ENCODE measurements around the gene MFAP4. TPM values are rescaled to one million over a fixed set of nuclear protein-coding genes. Genes with fewer than 3 reads are reported as not detected.
"Not testable (repeated sequence)": the region's sequence is repeated elsewhere in the genome, so short reads cannot be mapped to it uniquely, and the experiment has no call there.

Gene MFAP4
- total RNA-seq, 5 donors from 2014 or later (not counting 1 experiment from before 2014, with no cell fraction given): 0.18 to 0.63 (median 0.46) TPM; not detected in 2

GRCh38 chr17:19354748-19355147 lies 32.2 kb downstream of the MFAP4 start:
- no peaks in the 10 kb centered on the region for H3K4me1 ChIP-seq (ENCODE audit: control insufficient read depth in 1 of 2, extremely low read depth in 1 of 2, insufficient read depth in 2 of 2, low read length in 2 of 2)
- Mint-ChIP-seq H3K36me3 (no peaks in the 10 kb centered on the region), H3K27ac (no peak overlapping the region), H3K27me3 (peaks cover 10 to 21% of the 10 kb centered on the region in 2 donors), H3K4me3 (no peak overlapping the region), H3K4me1 (no peaks in the 10 kb centered on the region), H3K9me3 (no peaks in the 10 kb centered on the region)
- no peaks in the 10 kb centered on the region for H3K36me3 ChIP-seq (ENCODE audit: control insufficient read depth in 2 of 2, extremely low read depth in 1 of 2, insufficient read depth in 1 of 2, low read length in 1 of 2)
- H3K9me3 ChIP-seq: no peaks in the 10 kb centered on the region
- ATAC-seq (replicated peaks in 1 of 4): no peak
- peaks cover 0 to 17% of the 10 kb centered on the region in 2 experiments for H3K27me3 ChIP-seq (replicated peaks in 1 of 2; ENCODE audit: control insufficient read depth in 2 of 2, extremely low read depth in 1 of 2, insufficient read depth in 2 of 2, low read length in 1 of 2)
- no peak for DNase-seq
- CTCF ChIA-PET: interaction anchor here in 1 of 2 donors (1.5 kb wide), 1 partner anchor 23 kb away, joined by 3 read pairs; the partner anchor contains the start of gene MAPK7
- POLR2A ChIA-PET: interaction anchor here in 1 of 2 donors (0.6 kb wide), 2 partner anchors 76 to 147 kb away, joined by 3 to 7 read pairs; no protein-coding TSS in a partner anchor
- H3K27ac ChIP-seq (ENCODE audit: low read length): no peak overlapping the region
- no peak overlapping the region for H3K4me3 ChIP-seq (ENCODE audit: control insufficient read depth in 1 of 2, extremely low read depth in 1 of 2, low read length in 1 of 2)
- no CpG with 5 or more reads among the region's 6 CpGs for WGBS (ENCODE audit: insufficient coverage)

- H3K27ac Mint-ChIP-seq; H3K9me3 Mint-ChIP-seq; ATAC-seq (replicated peaks in 1 of 4); DNase-seq; H3K36me3 Mint-ChIP-seq; H3K27me3 Mint-ChIP-seq; H3K4me3 ChIP-seq (ENCODE audit: control insufficient read depth in 1 of 2, extremely low read depth in 1 of 2, low read length in 1 of 2); H3K4me1 Mint-ChIP-seq; H3K27me3 ChIP-seq (replicated peaks in 1 of 2; ENCODE audit: control insufficient read depth in 2 of 2, extremely low read depth in 1 of 2, insufficient read depth in 2 of 2, low read length in 1 of 2); H3K27ac ChIP-seq (ENCODE audit: low read length); H3K4me1 ChIP-seq (ENCODE audit: control insufficient read depth in 1 of 2, extremely low read depth in 1 of 2, insufficient read depth in 2 of 2, low read length in 2 of 2); H3K36me3 ChIP-seq (ENCODE audit: control insufficient read depth in 2 of 2, extremely low read depth in 1 of 2, insufficient read depth in 1 of 2, low read length in 1 of 2); H3K9me3 ChIP-seq; H3K4me3 Mint-ChIP-seq; POLR2A ChIA-PET: not testable (repeated sequence)
- CTCF ChIA-PET: interaction anchor here in 1 of 2 donors (0.8 to 1.5 kb wide), 2 partner anchors 10 to 24 kb away, joined by 3 read pairs; partner anchors contain the start of gene MAPK7
- 78% methylated on average over 4 of the region's 11 CpGs for WGBS (ENCODE audit: insufficient coverage)
These were observed 33.6 kb downstream of the MFAP4 start for GRCh38 chr17:19353401-19353800.

- Mint-ChIP-seq H3K9me3 (no peaks in the 10 kb centered on the region), H3K36me3 (no peaks in the 10 kb centered on the region), H3K4me1 (no peaks in the 10 kb centered on the region), H3K4me3 (no peak overlapping the region), H3K27me3 (no peaks in the 10 kb centered on the region), H3K27ac (no peak overlapping the region)
- POLR2A ChIA-PET: no interaction called here
- Histone ChIP-seq H3K27ac (ENCODE audit: low read length) (no peak overlapping the region), H3K9me3 (no peaks in the 10 kb centered on the region), H3K4me1 (ENCODE audit: control insufficient read depth in 1 of 2, extremely low read depth in 1 of 2, insufficient read depth in 2 of 2, low read length in 2 of 2) (no peaks in the 10 kb centered on the region), H3K27me3 (replicated peaks in 1 of 2; ENCODE audit: control insufficient read depth in 2 of 2, extremely low read depth in 1 of 2, insufficient read depth in 2 of 2, low read length in 1 of 2) (peaks cover 0 to 10% of the 10 kb centered on the region in 2 experiments), H3K36me3 (ENCODE audit: control insufficient read depth in 2 of 2, extremely low read depth in 1 of 2, insufficient read depth in 1 of 2, low read length in 1 of 2) (no peaks in the 10 kb centered on the region), H3K4me3 (ENCODE audit: control insufficient read depth in 1 of 2, extremely low read depth in 1 of 2, low read length in 1 of 2) (no peak overlapping the region)
- peak in 1 of 35 experiments; percentile 2 for DNase-seq
- no peak for ATAC-seq (replicated peaks in 1 of 4)
- WGBS (ENCODE audit: insufficient coverage): 97% methylated on average over 6 of the region's 9 CpGs
- CTCF ChIA-PET: no interaction called here
These were observed 38.2 kb downstream of the MFAP4 start for GRCh38 chr17:19348806-19349205.

- Mint-ChIP-seq H3K27ac (no peak overlapping the region), H3K27me3 (no peaks in the 10 kb centered on the region), H3K9me3 (no peaks in the 10 kb centered on the region), H3K4me1 (no peaks in the 10 kb centered on the region), H3K36me3 (no peaks in the 10 kb centered on the region), H3K4me3 (no peak overlapping the region)
- ChIA-PET POLR2A (no interaction called here), CTCF (no interaction called here)
- ATAC-seq (replicated peaks in 1 of 4) (no peak), DNase-seq (peak in 1 of 35 experiments; percentile 3)
- Histone ChIP-seq H3K4me1 (ENCODE audit: control insufficient read depth in 1 of 2, extremely low read depth in 1 of 2, insufficient read depth in 2 of 2, low read length in 2 of 2) (no peaks in the 10 kb centered on the region), H3K27me3 (replicated peaks in 1 of 2; ENCODE audit: control insufficient read depth in 2 of 2, extremely low read depth in 1 of 2, insufficient read depth in 2 of 2, low read length in 1 of 2) (peaks cover 0 to 10% of the 10 kb centered on the region in 2 experiments), H3K4me3 (ENCODE audit: control insufficient read depth in 1 of 2, extremely low read depth in 1 of 2, low read length in 1 of 2) (no peak overlapping the region), H3K27ac (ENCODE audit: low read length) (no peak overlapping the region), H3K36me3 (ENCODE audit: control insufficient read depth in 2 of 2, extremely low read depth in 1 of 2, insufficient read depth in 1 of 2, low read length in 1 of 2) (no peaks in the 10 kb centered on the region), H3K9me3 (no peaks in the 10 kb centered on the region)
- WGBS (ENCODE audit: insufficient coverage): 88% methylated on average over 4 of the region's 9 CpGs
These were observed 38.8 kb downstream of the MFAP4 start for GRCh38 chr17:19348081-19348650.

- H3K9me3 ChIP-seq: no peaks in the 10 kb centered on the region
- DNase-seq (peak in 1 of 35 experiments; percentile 17), ATAC-seq (replicated peaks in 1 of 4) (no peak)
- ChIA-PET POLR2A (no interaction called here), CTCF (no interaction called here)
- no peaks in the 10 kb centered on the region for H3K36me3 ChIP-seq (ENCODE audit: control insufficient read depth in 2 of 2, extremely low read depth in 1 of 2, insufficient read depth in 1 of 2, low read length in 1 of 2)
- H3K27ac ChIP-seq (ENCODE audit: low read length): no peak overlapping the region
- no peak overlapping the region for H3K27ac Mint-ChIP-seq
- H3K4me1 ChIP-seq (ENCODE audit: control insufficient read depth in 1 of 2, extremely low read depth in 1 of 2, insufficient read depth in 2 of 2, low read length in 2 of 2): no peaks in the 10 kb centered on the region
- no peaks in the 10 kb centered on the region for H3K36me3 Mint-ChIP-seq
- no peaks in the 10 kb centered on the region for H3K9me3 Mint-ChIP-seq
- H3K27me3 Mint-ChIP-seq: no peaks in the 10 kb centered on the region
- H3K27me3 ChIP-seq (replicated peaks in 1 of 2; ENCODE audit: control insufficient read depth in 2 of 2, extremely low read depth in 1 of 2, insufficient read depth in 2 of 2, low read length in 1 of 2): peaks cover 0 to 10% of the 10 kb centered on the region in 2 experiments
- WGBS (ENCODE audit: insufficient coverage): 77% methylated on average over 13 of the region's 13 CpGs
- no peak overlapping the region for H3K4me3 ChIP-seq (ENCODE audit: control insufficient read depth in 1 of 2, extremely low read depth in 1 of 2, low read length in 1 of 2)
- H3K4me3 Mint-ChIP-seq: no peak overlapping the region
- no peaks in the 10 kb centered on the region for H3K4me1 Mint-ChIP-seq
These were observed 39.5 kb downstream of the MFAP4 start for GRCh38 chr17:19347323-19348080.

- POLR2A ChIA-PET: no interaction called here
- peaks cover 6 to 7% of the 10 kb centered on the region in 2 donors for H3K27me3 Mint-ChIP-seq
These were observed 40.4 kb downstream of the MFAP4 start for GRCh38 chr17:19346351-19347255.

More at GRCh38 chr17:19346351-19347255, 40.4 kb downstream of the MFAP4 start:
- 81% methylated on average over 17 of the region's 19 CpGs for WGBS (ENCODE audit: insufficient coverage)
- H3K9me3 Mint-ChIP-seq: no peaks in the 10 kb centered on the region
- ATAC-seq (replicated peaks in 1 of 4) (no peak), DNase-seq (peak in 1 of 35 experiments; percentile 5)
- no peak overlapping the region for H3K27ac ChIP-seq (ENCODE audit: low read length)
- no peaks in the 10 kb centered on the region for H3K4me1 ChIP-seq (ENCODE audit: control insufficient read depth in 1 of 2, extremely low read depth in 1 of 2, insufficient read depth in 2 of 2, low read length in 2 of 2)
- H3K4me3 Mint-ChIP-seq: no peak overlapping the region
- H3K27me3 ChIP-seq (replicated peaks in 1 of 2; ENCODE audit: control insufficient read depth in 2 of 2, extremely low read depth in 1 of 2, insufficient read depth in 2 of 2, low read length in 1 of 2): peaks cover 0 to 17% of the 10 kb centered on the region in 2 experiments
- H3K36me3 Mint-ChIP-seq: no peaks in the 10 kb centered on the region
- H3K4me1 Mint-ChIP-seq: no peaks in the 10 kb centered on the region
- H3K4me3 ChIP-seq (ENCODE audit: control insufficient read depth in 1 of 2, extremely low read depth in 1 of 2, low read length in 1 of 2): no peak overlapping the region
- H3K9me3 ChIP-seq: no peaks in the 10 kb centered on the region
- no peak overlapping the region for H3K27ac Mint-ChIP-seq
- CTCF ChIA-PET: no interaction called here
- H3K36me3 ChIP-seq (ENCODE audit: control insufficient read depth in 2 of 2, extremely low read depth in 1 of 2, insufficient read depth in 1 of 2, low read length in 1 of 2): no peaks in the 10 kb centered on the region
